HepG2 (cell line): ENCODE measurements around the gene AP1M1. TPM values are rescaled to one million over a fixed set of nuclear protein-coding genes. Genes with fewer than 3 reads are reported as not detected.

Experiments
- ATAC-seq: fragments of 200-7000 bp; cut with Tn5 transposase; 3 replicates; pipeline ENCODE4 v1.9.1; 2020; ENCODE audit warnings: mild to moderate bottlenecking, moderate library complexity
- BruUV-seq: library from RNA; stranded (reverse); fragments of 400-500 nt; replicated peaks from 2 replicates; lab custom pipeline; 2021; lab: Mats Ljungman, UMichigan
- CTCF ChIA-PET: fragments of 300-600 bp; formaldehyde crosslinking; extraction: SDS; loops from one replicate; lab custom pipeline; 2021; ENCODE audit warnings: low total read pairs, inconsistent platforms, low intra/inter-chr PET ratio; lab: Yijun Ruan, JAX
- POLR2A ChIA-PET: fragments of 350-600 bp; sonication (Branson Sonifier 250); formaldehyde crosslinking; loops from one replicate; lab custom pipeline; 2020; ENCODE audit warnings: antibody characterized with exemption, inconsistent platforms; lab: Yijun Ruan, JAX
- DNase-seq: peaks from one replicate; pipeline ENCODE4 v3.0.0-alpha.2; 2015; ENCODE audit warnings: low spot score
- FAIRE-seq: peaks from 3 replicates; lab custom pipeline; 2011; peaks lifted over from hg19 to GRCh38; lab: Jason Lieb, UNC
- H2AFZ ChIP-seq: one replicate; pipeline ENCODE4 v1.6.1; 2011; ENCODE audit warnings: low read length, inconsistent platforms
- H3K27ac ChIP-seq: fragments of 300-600 bp; 3 replicates; pipeline ENCODE4 v1.8.0; 2011; ENCODE audit warnings: mixed run types, mild to moderate bottlenecking, mixed read lengths, low read length, inconsistent platforms; ENCODE audit not compliant: insufficient read depth; ENCODE audit errors: extremely low read length
- H3K27me3 ChIP-seq, 2 experiments: fragments of 200-600 bp in 1 of 2; 2 replicates in 1 of 2; 3 replicates in 1 of 2; pipeline versions ENCODE4 v1.6.0 to v1.8.0; 2011; ENCODE audit warnings: low read length in 2 of 2, mild to moderate bottlenecking in 2 of 2, moderate library complexity in 2 of 2, inconsistent platforms in 1 of 2; ENCODE audit not compliant: insufficient read depth in 2 of 2, control insufficient read depth in 1 of 2
- H3K36me3 ChIP-seq, 2 experiments: fragments of 200-600 bp in 1 of 2; replicated peaks in 1 of 2; 2 replicates in 1 of 2; 3 replicates in 1 of 2; pipeline versions ENCODE4 v1.5.1 to v1.8.0; 2011; ENCODE audit warnings: low read length in 2 of 2, inconsistent platforms in 1 of 2; ENCODE audit not compliant: insufficient read depth in 2 of 2, control insufficient read depth in 1 of 2
- H3K4me1 ChIP-seq: 2 replicates; pipeline ENCODE4 v1.5.1; 2012; ENCODE audit warnings: low read length, inconsistent platforms; ENCODE audit not compliant: insufficient read depth
- H3K4me2 ChIP-seq: 2 replicates; pipeline ENCODE4 v1.6.0; 2011; ENCODE audit warnings: low read depth, low read length, inconsistent platforms
- H3K4me3 ChIP-seq, 3 experiments: fragments of 200-600 bp in 1 of 3; sonication (generic), shearing (Covaris generic) in 1 of 3; replicated peaks in 1 of 3; 2 replicates each; pipeline ENCODE4 v1.5.1; 2011 to 2016; ENCODE audit warnings: low read length in 3 of 3, inconsistent platforms in 2 of 3, low read depth in 2 of 3, mild to moderate bottlenecking in 2 of 3, control low read depth in 1 of 3, mixed read lengths in 1 of 3; ENCODE audit not compliant: insufficient read depth in 1 of 3
- H3K79me2 ChIP-seq: one replicate; pipeline ENCODE4 v1.6.1; 2011; ENCODE audit warnings: low read length, inconsistent platforms; ENCODE audit not compliant: insufficient read depth
- H3K9ac ChIP-seq: 2 replicates; pipeline ENCODE4 v1.6.0; 2011; ENCODE audit warnings: mild to moderate bottlenecking, low read depth, low read length, inconsistent platforms; ENCODE audit not compliant: insufficient read depth
- H3K9me3 ChIP-seq: 2 replicates; pipeline ENCODE4 v1.5.1; 2012; ENCODE audit warnings: mild to moderate bottlenecking, low read length
- H4K20me1 ChIP-seq: 2 replicates; pipeline ENCODE4 v1.6.0; 2011; ENCODE audit warnings: inconsistent platforms, mild to moderate bottlenecking, low read length, moderate library complexity; ENCODE audit not compliant: insufficient read depth
- CHCHD3 ChIP-seq: sonication (generic); formaldehyde crosslinking; IDR thresholded peaks from 2 replicates; pipeline ENCODE4 v1.8.0; 2022; ENCODE audit warnings: mild to moderate bottlenecking, missing genetic modification reagents, moderate library complexity
- GZF1 ChIP-seq: sonication (generic); formaldehyde crosslinking; IDR thresholded peaks from 2 replicates; pipeline ENCODE4 v1.5.1; 2020; ENCODE audit warnings: mild to moderate bottlenecking, missing genetic modification reagents
- HINFP ChIP-seq: sonication (generic); formaldehyde crosslinking; IDR thresholded peaks from 2 replicates; pipeline ENCODE4 v1.4.0; 2020; ENCODE audit warnings: low read depth, mild to moderate bottlenecking, missing genetic modification reagents
- RARG ChIP-seq: sonication (generic); formaldehyde crosslinking; IDR thresholded peaks from 2 replicates; pipeline ENCODE4 v1.4.0; 2020; ENCODE audit warnings: low read depth, mild to moderate bottlenecking, missing genetic modification reagents
- SOX13 ChIP-seq, 3 experiments: fragments of 450-650 bp in 1 of 3; sonication (generic) in 1 of 3; formaldehyde crosslinking in 1 of 3; IDR thresholded peaks in 2 of 3; conservative IDR thresholded peaks in 1 of 3; 2 replicates each; pipeline versions ENCODE4 v1.5.0 to v1.6.1; 2016 to 2020; ENCODE audit warnings: antibody characterized with exemption in 1 of 3, mild to moderate bottlenecking in 1 of 3, missing compliant biosample characterization in 1 of 3, missing genetic modification reagents in 1 of 3, moderate library complexity in 1 of 3
- ZBTB33 ChIP-seq: sonication (generic); formaldehyde crosslinking; IDR thresholded peaks from 2 replicates; pipeline ENCODE4 v1.4.0; 2020; ENCODE audit warnings: missing genetic modification reagents
- ZBTB38 ChIP-seq: sonication (generic); formaldehyde crosslinking; IDR thresholded peaks from 2 replicates; pipeline ENCODE4 v1.5.1; 2020; ENCODE audit warnings: mild to moderate bottlenecking, missing genetic modification reagents
- ZNF496 ChIP-seq: sonication (generic); formaldehyde crosslinking; IDR thresholded peaks from 2 replicates; pipeline ENCODE4 v1.8.1; 2023; ENCODE audit warnings: mild to moderate bottlenecking, moderate library complexity, missing genetic modification reagents; ENCODE audit not compliant: insufficient replicate concordance
- ZNF580 ChIP-seq: IDR thresholded peaks from 2 replicates; pipeline ENCODE4 v1.6.1; 2016; ENCODE audit warnings: low read depth, borderline replicate concordance
- ZNF749 ChIP-seq: sonication (generic); formaldehyde crosslinking; IDR thresholded peaks from 2 replicates; pipeline ENCODE4 v1.8.0; 2022; ENCODE audit warnings: mild to moderate bottlenecking, missing genetic modification reagents, moderate library complexity, borderline replicate concordance
- WGBS: methylation state at CpG from one replicate; pipeline ENCODE4 v1.1.6; 2017; ENCODE audit warnings: low lambda C conversion rate; 5-methylcytosine and 5-hydroxymethylcytosine counted together
- in situ Hi-C: cut with HindIII; loops from 2 replicates; pipeline ENCODE4 v1.10.0; 2017; ENCODE audit warnings: low pct_unique_long_range_greater_than_20kb; ENCODE audit not compliant: extremely low pct_ligation_motif_present
- intact Hi-C: fragments of 100-400 bp; cut with micrococcal nuclease; formaldehyde crosslinking; loops from one replicate; pipeline ENCODE4 v1.10.0; 2022; ENCODE audit not compliant: unreplicated experiment
- polyA plus RNA-seq, 8 experiments: library from polyadenylated mRNA; depleted of rRNA in 3 of 8; stranded (reverse) in 7 of 8; unstranded in 1 of 8; fragments of >200 nt; fragmentation: Illumina TruSeq in 4 of 8; extraction: Trizol in 4 of 8; gene quantifications; 2 replicates each; pipeline versions ENCODE4 v1.2.1 to v1.2.3, GENCODE V29; 2011 to 2016; ENCODE audit warnings: low read depth in 4 of 8, missing spikeins in 1 of 8, mixed read lengths in 1 of 8; ENCODE audit not compliant: insufficient read depth in 1 of 8
- total RNA-seq, 5 experiments: library from RNA; depleted of rRNA; stranded (reverse); fragments of >200 nt; fragmentation: Illumina TruSeq; extraction: Trizol; gene quantifications; 2 replicates each; pipeline ENCODE4 v1.2.3, GENCODE V29; 2016; ENCODE audit warnings: low read depth in 1 of 5

AP1M1 gene
- total and polyA plus RNA-seq, 2 of the 13 experiments (the other 11 are each of a cell fraction or from before 2014, with no cell fraction given) = 34.4 to 46.1 TPM

GRCh38 chr19:16202320-16203255 lies 4.9 kb downstream of the AP1M1 start:
- H3K9ac ChIP-seq = no peak overlapping the region
- WGBS = 87% methylated on average over 20 of the region's 22 CpGs
- BruUV-seq = no TSS peak
- 0 out of 2 replicates have a peak, but pooled peaks have one; percentile 10 for TF ChIP-seq ZBTB38 (CRISPR knock-in tag)
- TF ChIP-seq ZNF580 (CRISPR knock-in tag) = no peak
- no peak for TF ChIP-seq SOX13 (IDR thresholded peaks at IDR 0.05)
- TF ChIP-seq SOX13 (CRISPR knock-in tag; conservative IDR thresholded peaks at IDR 0.05 in 1 of 2, IDR thresholded peaks at IDR 0.05 in 1 of 2) = no peak
- TF ChIP-seq HINFP (CRISPR knock-in tag) = no peak
- no peak for TF ChIP-seq GZF1 (CRISPR knock-in tag)
- peak; percentile 90 for TF ChIP-seq ZBTB33 (CRISPR knock-in tag)
- no peak for TF ChIP-seq CHCHD3 (CRISPR knock-in tag)
- no peak for TF ChIP-seq ZNF749 (CRISPR knock-in tag)
- TF ChIP-seq RARG (CRISPR knock-in tag) = no peak
- no peak for TF ChIP-seq ZNF496 (CRISPR knock-in tag)
- H3K4me2 ChIP-seq = no peak overlapping the region
- peaks cover 55% of the 10 kb centered on the region for H3K4me1 ChIP-seq
- POLR2A ChIA-PET = no interaction called here
- intact Hi-C loops = no loop called here
- H3K36me3 ChIP-seq = peaks cover 17 to 32% of the 10 kb centered on the region in 2 experiments; a peak in 4 of 5 replicates
- no peaks in the 10 kb centered on the region for H3K9me3 ChIP-seq
- H3K27ac ChIP-seq = no peak overlapping the region
- H2AFZ ChIP-seq = no peak overlapping the region
- in situ Hi-C loops = no loop called here
- no peaks in the 10 kb centered on the region for H4K20me1 ChIP-seq
- ATAC-seq = no peak
- H3K27me3 ChIP-seq = no peaks in the 10 kb centered on the region
- peaks cover 23% of the 10 kb centered on the region for H3K79me2 ChIP-seq
- CTCF ChIA-PET = no interaction called here
- no peak for FAIRE-seq
- H3K4me3 ChIP-seq = no peak overlapping the region
- DNase-seq = no peak
